ENCODE results near the gene PCIF1. TPM values are rescaled to one million over a fixed set of nuclear protein-coding genes. Genes with fewer than 3 reads are reported as not detected.

PCIF1 gene
- total RNA-seq (2021): 35.3 and 35.6 TPM in 2 replicates
- percentile 79 among the genes with signal in this experiment for Bru-seq, nascent RNA
- BruChase-seq, experiment 1, labeled RNA remaining after a 2-hour chase: percentile 75 among the genes with signal in this experiment
- percentile 85 among the genes with signal in this experiment for BruChase-seq, experiment 2, labeled RNA remaining after a 6-hour chase
- long read RNA-seq, transcript PCIF1-203 (2 exons, 627 nt): minor isoform, 5 of 88 reads
- long read RNA-seq, transcript PCIF1-201 (17 exons, 2,747 nt): major isoform, 60 of 88 reads
- long read RNA-seq, partial matches to known transcripts: 11 of 88 reads
- long read RNA-seq, other reads (novel, unspliced or antisense): 12 of 88 reads

GRCh38 chr20:45934586-45935415 is at the start of gene PCIF1:
Gene PCIF1 (plus strand): TSS chr20:45934683. CDS start chr20:45939000, 4,317 bp downstream.
- CTCF ChIA-PET: interaction anchor here (0.6 to 1.0 kb wide), 2 partner anchors 36 to 46 kb away, joined by 5 to 7 read pairs; no protein-coding TSS in a partner anchor
- H3K4me1 ChIP-seq (replicated peaks; ENCODE audit: insufficient read depth): peaks cover 11% of the 10 kb centered on the region
- POLR2A ChIA-PET (ENCODE audit: unreplicated experiment): interaction anchor here (0.5 to 1.0 kb wide), 14 partner anchors 12 to 1424 kb away, joined by 3 to 31 read pairs (median 9); partner anchors contain the start of genes DNTTIP1 and WFDC3
- peaks cover 39% of the 10 kb centered on the region for H3K79me2 ChIP-seq (ENCODE audit: low read depth)
- BruUV-seq (replicated peaks): no TSS peak
- peak within 1 kb of the TSS; percentile 73 for H3K4me3 ChIP-seq
- peak within 1 kb of the TSS; percentile 93 for H3K27ac ChIP-seq
- H4K20me1 ChIP-seq (ENCODE audit: insufficient read depth): peaks cover 27% of the 10 kb centered on the region
- peaks cover 15% of the 10 kb centered on the region for H3F3A ChIP-seq (ENCODE audit: insufficient read depth, low read depth)
- peak within 1 kb of the TSS; percentile 80 for H2AFZ ChIP-seq
- H3K9me2 ChIP-seq (ENCODE audit: insufficient read depth): no peaks in the 10 kb centered on the region
- TF ChIP-seq EZH2 (IDR thresholded peaks at IDR 0.05; ENCODE audit: low read depth) (no peak), CTCF (conservative IDR thresholded peaks at IDR 0.05) (no peak)
- H3K4me2 ChIP-seq: peak within 1 kb of the TSS; percentile 95
- H3K9me3 ChIP-seq (ENCODE audit: insufficient read depth, low read depth): no peaks in the 10 kb centered on the region
- intact Hi-C loops (cut with micrococcal nuclease; ENCODE audit: unreplicated experiment): loop anchor here (1.0 to 2.0 kb wide), 3 partner anchors 24 to 40 kb away; partner anchors contain the start of gene ZNF335
- DNase-seq: peak; percentile 88 to 98
- peaks cover 10% of the 10 kb centered on the region; the same call in 1 of the 2 replicates for H3K36me3 ChIP-seq (ENCODE audit: low read depth)
- H3K27me3 ChIP-seq (ENCODE audit: insufficient read depth, low read depth): no peaks in the 10 kb centered on the region

- no peak overlapping the region for H2AFZ ChIP-seq
- H3K27me3 ChIP-seq (ENCODE audit: insufficient read depth, low read depth): no peaks in the 10 kb centered on the region
- POLR2A ChIA-PET (ENCODE audit: unreplicated experiment): no interaction called here
- H3K4me1 ChIP-seq (replicated peaks; ENCODE audit: insufficient read depth): peaks cover 38% of the 10 kb centered on the region
- no peak overlapping the region for H3K4me2 ChIP-seq
- no peak for DNase-seq
- H3K36me3 ChIP-seq (ENCODE audit: low read depth): peaks cover 12% of the 10 kb centered on the region
- H3K9me2 ChIP-seq (ENCODE audit: insufficient read depth): no peaks in the 10 kb centered on the region
- H4K20me1 ChIP-seq (ENCODE audit: insufficient read depth): no peaks in the 10 kb centered on the region
- TF ChIP-seq EZH2 (IDR thresholded peaks at IDR 0.05; ENCODE audit: low read depth): no peak
- TF ChIP-seq CTCF (conservative IDR thresholded peaks at IDR 0.05): no peak
- no peak overlapping the region for H3K4me3 ChIP-seq
- H3K79me2 ChIP-seq (ENCODE audit: low read depth): peaks cover 34% of the 10 kb centered on the region
- no peaks in the 10 kb centered on the region for H3K9me3 ChIP-seq (ENCODE audit: insufficient read depth, low read depth)
- BruUV-seq (replicated peaks): no TSS peak
- CTCF ChIA-PET: no interaction called here
- no peak overlapping the region for H3K27ac ChIP-seq
- intact Hi-C loops (cut with micrococcal nuclease; ENCODE audit: unreplicated experiment): no loop called here
- H3F3A ChIP-seq (ENCODE audit: insufficient read depth, low read depth): peaks cover 53% of the 10 kb centered on the region
Observed at GRCh38 chr20:45886590-45887345, 47.7 kb upstream of the PCIF1 start.

- Histone ChIP-seq H3K4me2 (no peak within 1 kb of the TSS), H4K20me1 (ENCODE audit: insufficient read depth) (no peaks in the 10 kb centered on the region), H3K36me3 (ENCODE audit: low read depth) (peaks cover 12% of the 10 kb centered on the region), H3K27ac (no peak within 1 kb of the TSS), H2AFZ (no peak within 1 kb of the TSS), H3K4me3 (no peak within 1 kb of the TSS), H3K9me3 (ENCODE audit: insufficient read depth, low read depth) (no peaks in the 10 kb centered on the region), H3K27me3 (ENCODE audit: insufficient read depth, low read depth) (no peaks in the 10 kb centered on the region), H3K4me1 (replicated peaks; ENCODE audit: insufficient read depth) (peaks cover 34% of the 10 kb centered on the region), H3F3A (ENCODE audit: insufficient read depth, low read depth) (peaks cover 49% of the 10 kb centered on the region), H3K79me2 (ENCODE audit: low read depth) (peaks cover 28% of the 10 kb centered on the region), H3K9me2 (ENCODE audit: insufficient read depth) (no peaks in the 10 kb centered on the region)
- intact Hi-C loops (cut with micrococcal nuclease; ENCODE audit: unreplicated experiment): no loop called here
- no TSS peak for BruUV-seq (replicated peaks)
- no peak for TF ChIP-seq CTCF (conservative IDR thresholded peaks at IDR 0.05)
- no peak for TF ChIP-seq EZH2 (IDR thresholded peaks at IDR 0.05; ENCODE audit: low read depth)
- DNase-seq: no peak
- ChIA-PET POLR2A (ENCODE audit: unreplicated experiment) (no interaction called here), CTCF (no interaction called here)
Observed at GRCh38 chr20:45887346-45887715, 47.2 kb upstream of the PCIF1 start, which contains the start of gene SPATA25. Gene SPATA25 (minus strand): TSS chr20:45887622. CDS start chr20:45887590, 32 bp downstream.
